C4-2B (cell line): Measurements from ENCODE around the gene CCDC38.
"Not testable (repeated sequence)": the region's sequence is repeated elsewhere in the genome, so short reads cannot be mapped to it uniquely, and the experiment has no call there.

Experiments used
- CTCF ChIP-seq: fragments of 450-650 bp; conservative IDR thresholded peaks from 2 replicates; pipeline ENCODE4 v1.5.1; 2017; ENCODE audit warnings: mild to moderate bottlenecking
- ZFX ChIP-seq: fragments of 450-650 bp; IDR thresholded peaks from 2 replicates; pipeline ENCODE4 v1.6.1; 2017

GRCh38 chr12:95969116-95969515, 26.7 kb upstream of the CCDC38 start:
- not testable (repeated sequence) for TF ChIP-seq CTCF, ZFX
